ENCODE measurements around the gene AMPD3.

- TF ChIP-seq POLR2AphosphoS5 (IDR thresholded peaks at IDR 0.05; ENCODE audit: low read depth, low read length) (no peak), POU2F2 (IDR thresholded peaks at IDR 0.05; ENCODE audit: low read depth, low read length) (no peak), TAF1 (IDR thresholded peaks at IDR 0.05; ENCODE audit: low read depth, low read length) (no peak), PAX5 (IDR thresholded peaks at IDR 0.05; ENCODE audit: insufficient read depth, low read length, severe bottlenecking) (no peak)
Measured at GRCh38 chr11:10444725-10445315, 10.2 kb upstream of the AMPD3 start.
